Activated naive CD4-positive, alpha-beta T cell (primary cell): ENCODE results near the gene UFC1.
A peak's percentile ranks its signal among the peaks of the same experiment; 100 is the strongest.

Experiments used
- DNase-seq, 4 experiments: peaks; one replicate each; lab custom pipeline; 2025; lab: John Stamatoyannopoulos, UW

The UFC1 gene

DNA sequence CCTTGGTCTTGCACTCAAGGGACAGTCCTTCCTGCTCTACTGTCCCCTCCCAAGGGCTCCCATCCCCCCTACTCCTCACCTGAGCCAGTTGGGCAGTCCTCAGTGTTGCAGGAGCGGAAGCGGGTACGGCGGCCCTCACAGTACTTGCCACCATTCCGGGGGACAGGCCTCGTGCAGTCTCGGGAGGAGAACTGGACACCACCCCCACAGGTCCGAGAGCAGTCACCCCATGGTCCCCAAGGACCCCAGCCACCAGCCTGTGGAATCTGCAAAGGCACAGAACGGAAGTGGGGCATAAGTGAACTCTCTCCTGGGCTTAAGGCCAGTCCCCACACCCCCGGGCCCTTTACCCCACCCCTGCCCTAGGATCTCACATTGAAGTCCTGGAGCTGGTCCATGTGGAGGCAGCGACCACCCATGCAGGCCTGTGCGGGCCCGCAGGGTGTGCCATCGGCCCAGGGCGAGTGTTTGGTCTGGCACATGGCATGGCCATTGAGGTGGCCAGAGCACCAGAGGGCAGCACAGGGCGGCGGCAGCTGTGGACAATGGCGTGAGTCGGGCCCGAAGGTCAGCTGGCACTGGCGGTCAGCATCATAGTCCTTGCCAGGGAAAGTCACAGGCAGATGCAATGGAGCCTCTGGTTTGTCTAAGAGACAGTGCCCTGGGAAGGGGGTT, 39.9 kb downstream of the UFC1 start:
- DNase-seq, result no peak

DNA sequence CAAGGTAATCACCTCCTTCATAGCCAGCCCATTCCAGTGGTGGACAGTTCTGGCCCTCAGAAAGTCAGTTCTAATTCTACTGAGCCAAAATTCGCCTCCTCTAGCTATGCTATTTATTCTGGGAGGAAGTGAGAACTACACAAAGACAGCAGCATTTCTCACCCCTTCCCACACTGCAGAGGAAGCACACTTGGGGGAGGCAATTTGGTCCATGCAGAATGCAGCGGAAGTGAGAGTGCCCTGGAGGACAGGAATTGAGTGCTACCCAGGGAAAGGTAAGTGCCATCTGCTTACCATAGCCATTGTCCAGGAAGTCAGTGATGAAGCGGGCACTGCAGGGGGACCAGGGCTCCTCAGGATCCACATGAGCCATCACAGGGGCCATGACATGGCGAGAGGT, 41.4 kb downstream of the UFC1 start:
- DNase-seq, result no peak

DNA sequence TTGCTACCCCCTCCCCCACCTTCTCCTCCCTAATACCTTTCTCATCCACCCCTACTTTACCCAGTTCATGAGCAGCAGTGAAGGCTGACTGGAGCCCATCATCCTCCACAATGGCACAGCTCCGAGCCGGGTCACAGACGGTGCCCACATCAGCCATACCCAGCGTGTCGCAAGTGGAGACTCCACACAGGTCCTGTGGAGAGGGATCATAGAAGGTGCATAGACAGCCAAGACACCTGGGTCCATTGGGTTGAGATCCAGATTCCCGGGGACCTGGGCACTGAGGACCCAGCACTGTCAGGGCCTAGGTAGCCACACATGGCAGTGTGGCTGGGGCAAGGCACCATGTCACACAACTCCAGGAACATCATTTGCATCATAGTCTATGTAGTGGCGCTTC, 42.3 kb downstream of the UFC1 start:
- DNase-seq, result no peak

DNA sequence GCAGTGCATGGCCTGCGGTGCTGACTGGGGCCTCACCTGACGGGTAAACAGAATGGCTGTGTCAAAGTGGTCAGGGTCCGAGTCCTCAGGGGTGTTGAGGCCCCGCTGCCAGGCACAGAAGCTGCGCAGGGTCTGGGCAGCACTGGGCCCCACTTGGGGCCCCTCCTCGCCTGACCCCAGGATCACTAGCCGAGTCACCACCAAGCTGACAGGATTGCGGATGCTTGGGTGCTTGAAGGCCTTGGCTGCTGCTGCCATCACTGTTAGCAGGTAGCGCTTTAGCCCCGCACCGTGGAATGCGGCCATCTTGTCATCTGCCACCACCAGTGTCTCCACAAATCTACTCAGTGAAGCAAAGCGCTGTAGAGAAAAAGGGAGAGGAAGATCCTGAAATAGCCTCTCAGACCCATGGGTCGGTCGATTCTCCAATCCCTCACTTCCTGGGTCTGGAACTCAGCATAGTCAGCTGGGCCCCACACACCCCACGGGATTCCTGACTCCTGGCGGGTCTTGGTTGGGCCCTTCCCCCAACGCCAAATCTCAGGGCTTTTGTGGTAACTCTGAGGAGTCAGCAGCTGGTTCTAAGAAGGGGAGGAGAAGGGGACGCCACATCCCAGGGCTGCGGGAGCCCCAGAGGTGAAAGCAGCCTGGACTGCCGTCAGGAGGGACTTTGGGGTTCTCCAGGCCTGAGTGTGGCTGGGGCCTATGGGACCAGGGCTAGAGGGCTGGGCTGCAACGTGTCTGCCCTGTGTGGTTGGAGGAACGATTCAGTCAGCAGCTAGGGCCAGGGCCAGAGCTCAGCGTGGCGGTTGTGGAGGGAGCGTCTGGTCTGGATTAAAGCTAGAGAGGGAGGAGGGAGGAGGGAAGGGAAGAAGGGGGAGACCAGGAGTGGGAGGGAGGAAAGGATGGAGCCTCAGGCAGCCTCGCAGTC, 43.0 kb downstream of the UFC1 start:
- DNase-seq, result no peak

DNA sequence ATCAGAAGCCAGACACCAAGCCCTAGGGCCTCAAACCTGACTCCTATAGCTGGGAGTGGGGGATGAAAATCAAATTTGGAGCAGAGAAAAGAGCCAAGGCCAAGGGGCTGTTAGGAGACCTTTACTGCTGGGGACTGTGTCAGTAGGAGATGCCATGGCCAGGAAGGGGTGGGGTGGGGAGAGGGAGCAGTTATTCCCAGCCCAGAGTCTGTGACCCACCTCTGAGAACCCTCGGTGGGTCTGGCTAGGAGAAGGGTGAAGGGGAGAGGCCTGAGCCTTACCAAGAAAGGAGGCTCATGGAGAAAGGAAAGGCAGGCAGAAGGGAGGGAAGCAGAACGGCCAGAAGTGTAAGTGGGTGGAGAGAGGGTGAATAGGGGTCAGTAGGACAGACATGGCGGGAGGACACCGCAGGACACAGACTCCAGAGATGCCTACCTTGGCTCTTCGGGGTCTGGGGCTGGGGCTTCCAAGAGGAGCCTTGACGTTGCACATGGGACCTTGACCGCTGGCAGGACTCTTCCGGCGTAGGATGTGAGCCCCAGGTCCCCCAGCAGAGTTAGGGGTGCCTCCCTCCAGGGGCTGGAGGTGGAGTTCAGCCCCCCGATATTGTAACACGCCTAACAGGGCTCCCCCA, 43.9 kb downstream of the UFC1 start:
- DNase-seq, result no peak

DNA sequence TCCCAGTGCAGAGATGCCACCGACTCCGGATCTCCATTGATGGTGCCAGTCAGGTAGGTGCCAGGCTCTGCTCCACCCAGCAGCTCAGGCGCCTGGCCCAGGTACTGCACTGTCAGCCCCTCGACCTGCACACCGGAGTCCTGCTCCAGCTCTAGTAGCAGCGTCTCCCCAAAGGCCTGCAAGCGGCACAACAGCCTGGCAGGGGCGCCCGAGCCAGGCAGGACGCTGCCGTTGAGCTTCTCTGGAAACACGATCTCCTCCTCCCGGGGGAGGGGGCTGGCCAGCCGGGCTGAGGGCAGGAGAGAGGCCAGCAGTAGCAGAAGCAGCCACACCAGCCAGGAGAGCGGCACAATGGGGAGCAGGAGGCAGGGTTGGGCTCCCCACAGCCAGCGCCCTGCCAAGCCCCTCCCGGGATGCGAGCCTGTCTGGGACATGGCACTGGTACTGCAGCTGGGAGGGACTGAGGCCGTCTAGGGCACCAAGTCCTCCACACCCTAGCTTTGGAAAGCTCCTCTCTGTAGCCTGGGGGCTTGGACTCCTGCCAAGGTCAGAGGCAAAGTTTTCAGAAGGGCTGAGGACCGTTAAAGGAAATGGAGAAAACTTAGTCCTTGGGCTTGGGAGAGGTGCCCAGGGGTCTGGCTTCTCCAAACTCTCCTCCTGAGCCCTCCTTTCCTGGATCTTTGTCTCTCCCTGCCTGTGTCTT, 44.6 kb downstream of the UFC1 start:
- DNase-seq, result no peak

DNA sequence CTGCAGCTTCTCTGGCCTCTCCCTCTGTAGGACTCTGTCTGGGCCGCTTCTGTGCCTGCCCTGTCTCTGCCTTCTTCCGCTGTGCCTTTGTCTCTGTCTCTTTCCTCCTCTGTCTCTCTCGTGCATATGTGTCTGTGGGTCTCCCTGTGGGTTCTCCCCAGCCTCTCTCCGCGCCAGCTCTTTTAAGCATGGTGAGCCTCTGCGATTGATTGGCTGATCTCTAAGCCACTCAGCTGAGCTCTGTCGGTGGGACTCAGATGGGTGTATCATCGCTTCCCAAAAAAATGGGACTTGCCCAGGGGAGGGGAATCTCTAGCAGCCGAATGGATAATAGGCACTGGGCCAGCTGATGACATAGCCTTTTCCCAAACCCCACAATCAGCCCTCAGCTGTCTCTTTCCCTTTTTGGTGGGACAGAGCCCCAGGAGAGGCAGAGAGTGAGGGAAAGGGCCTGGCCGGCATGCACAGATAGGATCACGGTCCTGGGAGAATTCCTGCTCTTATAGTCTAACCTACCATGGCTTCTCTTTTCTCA, 45.2 kb downstream of the UFC1 start, which contains the start of gene ADAMTS4:
Gene ADAMTS4 (minus strand): TSS at position 158 of the 535 bp plus-strand sequence. CDS start 427 bp downstream, outside the sequence.
- no peak for DNase-seq

DNA sequence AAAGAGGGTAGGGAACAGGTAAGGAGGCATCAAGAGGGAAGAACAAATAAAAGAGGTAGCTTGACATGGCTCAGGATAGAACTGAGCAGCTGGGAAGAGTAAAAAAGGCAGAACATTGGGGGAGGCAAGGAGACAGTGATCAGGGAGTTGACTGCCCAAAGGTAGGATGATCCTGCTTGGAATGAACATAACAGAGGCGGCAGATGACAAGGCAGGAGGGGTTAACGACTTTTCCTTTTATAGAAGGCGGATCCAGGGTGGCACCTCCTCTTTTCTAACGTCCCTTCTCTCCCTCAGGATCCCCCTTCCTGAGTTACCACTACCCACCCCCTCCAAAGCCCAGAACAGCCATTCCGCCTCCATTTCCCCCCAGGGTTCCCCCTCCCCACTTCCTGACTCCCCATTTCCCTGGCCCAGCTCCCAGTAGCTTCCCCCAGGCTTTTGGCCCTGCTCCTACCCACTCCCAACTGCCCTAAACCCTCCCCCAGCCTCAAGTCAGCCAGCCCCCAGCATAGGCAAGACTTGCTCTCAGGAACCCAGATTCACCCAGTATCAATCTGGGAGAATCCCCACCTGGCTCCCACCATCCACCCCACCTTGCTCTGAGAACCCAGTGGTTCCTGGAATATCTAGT, 45.8 kb downstream of the UFC1 start:
- DNase-seq, result no peak

DNA sequence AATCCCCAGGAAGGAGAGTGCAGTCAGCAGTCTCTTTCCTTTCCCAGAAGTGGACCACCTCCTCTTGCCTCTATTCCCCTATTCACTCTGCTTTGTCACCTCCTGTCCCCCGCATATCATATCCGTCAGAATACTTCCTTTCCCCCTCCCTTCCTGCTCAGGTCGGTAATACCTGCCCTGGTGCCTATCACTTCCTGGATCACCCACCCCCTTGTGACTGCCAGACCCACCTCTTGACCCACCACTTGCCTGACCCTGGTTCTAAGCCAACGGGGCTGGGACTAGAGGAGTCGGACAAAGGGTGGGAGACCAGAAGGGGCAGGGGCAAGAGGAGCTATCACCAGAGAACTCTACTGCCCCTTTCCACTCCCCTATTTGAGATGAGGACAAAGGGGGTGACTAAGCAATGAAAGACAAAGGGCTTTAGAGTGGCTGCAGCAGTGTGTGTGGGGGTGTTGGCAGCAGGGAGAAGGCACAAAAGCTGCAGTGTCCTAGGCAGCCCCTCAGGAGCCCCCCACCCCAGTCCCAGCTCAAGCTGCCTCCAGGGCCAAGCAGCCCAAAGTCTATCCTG, 46.7 kb downstream of the UFC1 start:
- no peak for DNase-seq

DNA sequence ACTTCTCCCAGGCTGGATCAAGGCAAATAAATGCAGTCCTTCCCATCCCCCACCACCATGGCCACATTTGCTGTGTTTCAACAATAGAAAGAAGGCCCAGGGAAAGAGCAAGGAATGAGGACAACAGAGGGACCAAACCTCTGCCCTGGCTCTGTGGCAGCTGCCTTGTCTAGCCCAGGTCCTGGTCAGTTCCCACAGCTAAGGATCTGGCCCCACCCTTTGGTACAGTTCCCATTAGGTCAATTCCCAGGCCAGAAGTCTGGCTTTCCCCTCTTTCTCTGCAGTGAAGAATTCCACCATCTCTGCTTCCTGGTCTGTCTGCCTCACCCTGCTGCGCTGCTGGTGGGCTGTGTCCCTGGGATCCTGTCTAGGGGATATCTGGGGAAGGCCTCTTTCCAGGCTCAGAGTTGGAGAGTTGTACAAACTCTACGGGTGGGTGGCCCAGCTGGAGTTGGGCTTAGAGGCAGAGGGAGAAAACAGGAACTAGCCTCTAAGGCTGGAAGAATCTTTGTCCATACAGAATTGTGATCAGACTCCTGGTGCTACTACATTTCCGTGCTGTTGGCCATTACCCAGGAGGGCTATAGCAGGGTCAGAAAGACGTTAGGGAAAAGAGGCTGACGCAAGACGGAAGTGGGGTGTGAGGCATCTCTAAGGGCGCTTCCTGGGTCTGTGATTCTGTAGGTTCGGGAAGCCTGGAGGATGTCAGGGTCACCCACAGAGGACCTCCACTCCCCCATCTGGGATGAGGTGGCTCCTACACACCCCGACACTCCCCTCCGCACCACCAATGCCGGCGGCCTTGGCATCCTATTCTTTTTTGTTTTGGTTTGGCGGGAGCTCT, 47.4 kb downstream of the UFC1 start:
- DNase-seq, result no peak

DNA sequence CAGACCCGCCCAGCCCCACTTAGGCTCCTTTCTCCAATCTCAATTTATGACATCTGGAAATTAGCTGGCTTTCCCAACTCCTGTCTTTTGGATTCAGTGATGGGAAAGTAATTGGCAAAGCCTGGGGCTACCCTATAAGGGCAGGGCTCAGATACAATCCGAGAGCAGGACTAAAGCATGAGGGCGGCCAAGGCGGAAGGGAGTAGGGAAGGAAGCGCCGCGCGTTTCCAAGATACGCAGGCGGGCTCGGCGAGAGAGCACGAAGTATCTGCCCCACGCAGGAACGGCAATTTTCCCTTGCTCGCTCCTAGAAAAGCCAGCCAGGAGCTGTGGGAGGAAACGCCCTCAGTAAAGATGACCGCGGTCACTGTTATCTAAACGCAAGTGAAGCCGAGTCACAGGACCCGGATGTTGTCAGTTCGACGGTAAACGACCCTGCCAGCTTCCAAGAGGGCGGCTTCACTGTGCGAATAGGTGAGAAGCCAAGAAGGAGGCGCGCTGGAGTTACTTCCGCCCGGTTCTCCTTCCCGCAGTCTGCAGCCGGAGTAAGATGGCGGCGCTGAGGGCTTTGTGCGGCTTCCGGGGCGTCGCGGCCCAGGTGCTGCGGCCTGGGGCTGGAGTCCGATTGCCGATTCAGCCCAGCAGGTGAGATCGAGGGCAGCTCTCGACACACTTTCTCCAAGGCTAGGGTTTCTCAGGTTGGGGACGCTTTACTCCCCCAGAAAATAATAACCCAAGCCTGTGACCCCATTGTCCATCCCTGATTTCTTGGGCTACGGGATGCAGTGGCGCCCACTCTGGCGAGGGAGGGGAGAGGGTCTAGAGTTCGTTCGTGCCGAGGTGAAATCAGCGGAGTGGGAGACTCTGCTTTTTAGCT, 48.3 kb downstream of the UFC1 start, which contains the start of gene NDUFS2:
Gene NDUFS2 (plus strand): TSS at position 532 of the 877 bp plus-strand sequence. CDS start 19 bp downstream, at position 551.
- peak; percentile 79 to 88 (median 86) for DNase-seq

DNA sequence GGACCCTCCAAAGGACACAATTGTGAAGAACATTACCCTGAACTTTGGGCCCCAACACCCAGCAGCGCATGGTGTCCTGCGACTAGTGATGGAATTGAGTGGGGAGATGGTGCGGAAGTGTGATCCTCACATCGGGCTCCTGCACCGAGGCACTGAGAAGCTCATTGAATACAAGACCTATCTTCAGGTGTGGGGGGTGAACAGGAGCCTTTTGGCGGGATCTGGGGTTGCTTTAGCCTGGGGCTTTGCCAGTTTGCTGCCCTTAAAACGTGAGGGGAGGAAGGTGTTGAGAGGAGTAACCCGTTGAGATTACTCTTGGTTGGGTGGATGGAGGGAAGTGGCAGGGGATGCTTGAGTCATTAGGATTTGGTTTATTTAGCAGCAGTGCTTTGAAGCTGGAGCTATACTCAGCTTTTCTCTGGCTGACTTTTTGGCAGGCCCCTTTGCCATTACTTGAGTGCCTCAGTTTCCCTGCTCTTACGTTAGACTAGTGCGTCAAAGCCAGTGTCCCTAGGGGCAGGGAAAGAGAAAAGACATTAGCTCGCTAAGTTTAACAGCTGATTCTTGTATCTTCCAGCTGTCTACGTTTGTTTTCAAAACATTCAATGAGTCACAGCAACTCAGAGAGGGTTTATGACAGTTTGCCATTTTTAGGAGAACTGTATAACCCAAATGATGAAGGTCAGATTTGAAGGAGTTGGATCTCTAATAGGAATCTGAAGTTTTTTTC, 52.8 kb downstream of the UFC1 start:
- no peak for DNase-seq

DNA sequence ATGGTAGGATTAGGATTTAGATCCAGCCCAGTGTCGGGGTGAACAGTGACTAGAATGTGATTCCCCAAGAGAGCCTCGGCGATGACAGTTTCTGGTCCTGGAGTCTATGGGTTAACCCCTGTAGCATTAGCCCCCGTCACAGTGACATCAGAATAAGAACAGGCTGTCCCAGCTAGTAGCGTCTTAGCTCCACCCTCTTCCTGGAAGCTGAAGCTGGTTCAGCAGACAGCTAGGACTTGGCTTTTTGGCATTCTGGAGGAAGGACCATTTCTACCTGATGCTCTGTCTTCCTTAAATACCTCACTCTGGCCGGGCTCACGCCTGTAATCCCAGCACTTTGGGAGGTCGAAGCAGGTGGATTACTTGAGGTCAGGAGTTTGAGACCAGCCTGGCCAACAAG, 53.4 kb downstream of the UFC1 start:
- DNase-seq, result no peak
